K562 (cell line): ENCODE data around the gene MCOLN2. TPM values are rescaled to one million over a fixed set of nuclear protein-coding genes. Genes with fewer than 3 reads are reported as not detected.

Source experiments
- ATAC-seq: fragments of 200-7000 bp; cut with Tn5 transposase; 3 replicates; pipeline ENCODE4 v1.9.1; 2020; ENCODE audit warnings: moderate library complexity
- BruUV-seq: library from RNA; stranded (reverse); fragments of 400-500 nt; replicated peaks from 2 replicates; lab custom pipeline; 2021; lab: Mats Ljungman, UMichigan
- CTCF ChIA-PET: fragments of 300-600 bp; formaldehyde crosslinking; extraction: SDS; loops from one replicate; lab custom pipeline; 2021; ENCODE audit warnings: low intra/inter-chr PET ratio; lab: Yijun Ruan, JAX
- POLR2A ChIA-PET: fragments of 300-600, 350-650 bp; sonication (Branson Sonifier 250); formaldehyde crosslinking; extraction: SDS; loops from one replicate; lab custom pipeline; 2021; ENCODE audit warnings: antibody characterized with exemption, inconsistent platforms; lab: Yijun Ruan, JAX
- DNase-seq, 4 experiments: peaks; one replicate each; pipeline versions ENCODE4 v3.0.0 to v3.0.0-alpha.2; 2011 to 2018; ENCODE audit warnings: low spot score in 3 of 4, mixed read lengths in 3 of 4; ENCODE audit errors: extremely low read depth in 1 of 4
- FAIRE-seq: peaks from 2 replicates; lab custom pipeline; 2011; peaks lifted over from hg19 to GRCh38; lab: Jason Lieb, UNC
- H2AFZ ChIP-seq: 2 replicates; pipeline ENCODE4 v1.6.0; 2011; ENCODE audit warnings: low read depth, low read length, control low read depth, inconsistent platforms
- H3K27ac ChIP-seq: fragments of 200-600 bp; 3 replicates; pipeline ENCODE4 v1.8.0; 2011; ENCODE audit warnings: low read depth, mild to moderate bottlenecking, control low read depth, inconsistent platforms, low read length, moderate library complexity, mixed read lengths; ENCODE audit errors: extremely low read depth
- H3K27me3 ChIP-seq, 2 experiments: fragments of 300-600 bp in 1 of 2; 2 replicates in 1 of 2; 3 replicates in 1 of 2; pipeline versions ENCODE4 v1.6.0 to v1.8.0; 2011; ENCODE audit warnings: inconsistent platforms in 2 of 2, low read length in 2 of 2, mild to moderate bottlenecking in 1 of 2, mixed read lengths in 1 of 2, moderate library complexity in 1 of 2; ENCODE audit not compliant: control insufficient read depth in 2 of 2, insufficient read depth in 2 of 2
- H3K36me3 ChIP-seq: fragments of 300-600 bp; 3 replicates; pipeline ENCODE4 v1.8.0; 2011; ENCODE audit warnings: mild to moderate bottlenecking, low read length, inconsistent platforms; ENCODE audit not compliant: control insufficient read depth, insufficient read depth
- H3K4me1 ChIP-seq, 2 experiments: fragments of 200-600 bp in 1 of 2; replicated peaks in 1 of 2; 2 replicates in 1 of 2; 3 replicates in 1 of 2; pipeline versions ENCODE4 v1.5.1 to v1.8.0; 2011; ENCODE audit warnings: inconsistent platforms in 2 of 2, low read length in 2 of 2, mild to moderate bottlenecking in 1 of 2, mixed read lengths in 1 of 2, moderate library complexity in 1 of 2; ENCODE audit not compliant: control insufficient read depth in 2 of 2, insufficient read depth in 2 of 2
- H3K4me2 ChIP-seq: 2 replicates; pipeline ENCODE4 v1.6.1; 2011; ENCODE audit warnings: low read length, control low read depth, inconsistent platforms, mixed read lengths; ENCODE audit not compliant: insufficient read depth
- H3K4me3 ChIP-seq: fragments of 200-600 bp; sonication (generic), shearing (Covaris generic); 2 replicates; pipeline ENCODE4 v1.5.1; 2016; ENCODE audit warnings: control low read depth, inconsistent platforms
- H3K79me2 ChIP-seq: fragments of 200-600 bp; 3 replicates; pipeline ENCODE4 v1.8.0; 2011; ENCODE audit warnings: low read length, inconsistent platforms; ENCODE audit not compliant: control insufficient read depth, insufficient read depth
- H3K9ac ChIP-seq, 2 experiments: 2 replicates each; pipeline versions ENCODE4 v1.6.0 to v1.6.1; 2011; ENCODE audit warnings: low read depth in 2 of 2, low read length in 2 of 2, control low read depth in 1 of 2, inconsistent platforms in 1 of 2, mild to moderate bottlenecking in 1 of 2, mixed read lengths in 1 of 2; ENCODE audit not compliant: insufficient read depth in 1 of 2
- H3K9me1 ChIP-seq: one replicate; pipeline ENCODE4 v1.6.0; 2011; ENCODE audit warnings: inconsistent platforms, mild to moderate bottlenecking, low read length, moderate library complexity; ENCODE audit not compliant: control insufficient read depth, insufficient read depth
- H3K9me3 ChIP-seq: replicated peaks from 2 replicates; pipeline ENCODE4 v1.5.1; 2011; ENCODE audit warnings: low read depth, low read length, inconsistent platforms; ENCODE audit not compliant: control insufficient read depth, insufficient read depth
- H4K20me1 ChIP-seq: replicated peaks from 2 replicates; pipeline ENCODE4 v1.6.1; 2011; ENCODE audit warnings: low read length, inconsistent platforms, mixed read lengths; ENCODE audit not compliant: control insufficient read depth, insufficient read depth
- ATF6 ChIP-seq: sonication (generic); formaldehyde crosslinking; IDR thresholded peaks from 2 replicates; pipeline ENCODE4 v1.4.0; 2020; ENCODE audit warnings: mild to moderate bottlenecking, missing genetic modification reagents
- CREM ChIP-seq: IDR thresholded peaks from 2 replicates; pipeline ENCODE4 v1.6.1; 2014; ENCODE audit warnings: antibody characterized with exemption, low read depth
- E4F1 ChIP-seq: fragments of 250-450 bp; sonication (Bioruptor Pico); IDR thresholded peaks from 2 replicates; pipeline ENCODE4 v1.5.0; 2021; ENCODE audit warnings: mild to moderate bottlenecking, borderline replicate concordance
- GABPB2 ChIP-seq: fragments of 250-450 bp; sonication (Bioruptor Pico); conservative IDR thresholded peaks from 2 replicates; pipeline ENCODE4 v1.5.1; 2021; ENCODE audit warnings: mild to moderate bottlenecking
- HNRNPK ChIP-seq: fragments of 200-400 bp; formaldehyde crosslinking; IDR thresholded peaks from one replicate; pipeline ENCODE4 v1.6.1; 2018; ENCODE audit warnings: mild to moderate bottlenecking, low read depth, low read length; ENCODE audit not compliant: poor library complexity, severe bottlenecking
- NCOA1 ChIP-seq: fragments of 450-650 bp; IDR thresholded peaks from 2 replicates; pipeline ENCODE4 v1.6.1; 2016; ENCODE audit warnings: low read depth
- NONO ChIP-seq, 2 experiments: fragments of 200-400 bp in 1 of 2; fragments of 450-650 bp in 1 of 2; formaldehyde crosslinking in 1 of 2; IDR thresholded peaks; 2 replicates each; pipeline ENCODE4 v1.6.1; 2017; ENCODE audit warnings: low read depth in 2 of 2, mild to moderate bottlenecking in 2 of 2, moderate library complexity in 2 of 2, low read length in 1 of 2
- RNF2 ChIP-seq: sonication (generic); IDR thresholded peaks from 2 replicates; pipeline ENCODE4 v1.6.1; 2016
- SP2 ChIP-seq: IDR thresholded peaks from 2 replicates; pipeline ENCODE4 v1.6.1; 2011; ENCODE audit warnings: mild to moderate bottlenecking, low read depth, low read length, moderate library complexity; ENCODE audit not compliant: poor library complexity, severe bottlenecking; ENCODE audit errors: extremely low read depth
- SRSF1 ChIP-seq: fragments of 200-400 bp; formaldehyde crosslinking; IDR thresholded peaks from 2 replicates; pipeline ENCODE4 v1.6.1; 2017; ENCODE audit warnings: mild to moderate bottlenecking, low read depth, low read length, moderate library complexity
- ZC3H8 ChIP-seq: fragments of 450-650 bp; IDR thresholded peaks from 2 replicates; pipeline ENCODE4 v1.6.1; 2017
- ZHX1 ChIP-seq: fragments of 150-350 bp; conservative IDR thresholded peaks from 2 replicates; pipeline ENCODE4 v1.6.1; 2014; ENCODE audit warnings: low read length
- ZKSCAN8 ChIP-seq: fragments of 200-800 bp; sonication (Bioruptor generic); IDR thresholded peaks from 2 replicates; pipeline ENCODE4 v1.6.1; 2016; ENCODE audit warnings: missing genetic modification characterization, missing compliant biosample characterization
- ZNF212 ChIP-seq: fragments of 450-650 bp; formaldehyde crosslinking; IDR thresholded peaks from 2 replicates; pipeline ENCODE4 v1.4.0; 2020; ENCODE audit warnings: mild to moderate bottlenecking
- ZNF696 ChIP-seq: fragments of 250-450 bp; sonication (Bioruptor Pico); conservative IDR thresholded peaks from 2 replicates; pipeline ENCODE4 v1.4.0; 2020; ENCODE audit warnings: mild to moderate bottlenecking, moderate library complexity
- ZNF764 ChIP-seq: fragments of 250-450 bp; sonication (Bioruptor Pico); IDR thresholded peaks from 2 replicates; pipeline ENCODE4 v1.4.0; 2020; ENCODE audit warnings: low read depth, mild to moderate bottlenecking, moderate library complexity
- WGBS: fragments of 100-300 bp; shearing (Covaris generic); methylation state at CpG from one replicate; pipeline ENCODE4 v1.1.6; 2016; ENCODE audit warnings: low coverage, mixed read lengths; ENCODE audit not compliant: insufficient coverage; ENCODE audit errors: missing lambda C conversion rate; 5-methylcytosine and 5-hydroxymethylcytosine counted together
- in situ Hi-C: fragments of 300-500 bp; cut with MboI; formaldehyde crosslinking; loops from 4 replicates; pipeline ENCODE4 v1.15.0; 2018; ENCODE audit warnings: inconsistent platforms, mixed read lengths
- intact Hi-C: fragments of 100-400 bp; cut with micrococcal nuclease; formaldehyde crosslinking; loops from 2 replicates; pipeline ENCODE4 v1.14.2; 2022
- polyA plus RNA-seq, 8 experiments: library from polyadenylated mRNA; depleted of rRNA in 4 of 8; stranded (reverse) in 5 of 8; unstranded in 3 of 8; fragments of >200 nt; fragmentation: Nextera tagmentation in 2 of 8; fragmentation: Illumina TruSeq in 1 of 8; extraction: Ambion mirVana in 2 of 8; extraction: Trizol in 1 of 8; gene quantifications; 2 replicates each; pipeline versions ENCODE4 v1.2.1 to v1.2.3, GENCODE V29; 2011 to 2014; ENCODE audit warnings: inconsistent platforms in 1 of 8, missing spikeins in 1 of 8
- total RNA-seq, 7 experiments: library from RNA; depleted of rRNA in 6 of 7; stranded (reverse); fragments of >200 nt in 6 of 7; fragmentation: Illumina TruSeq in 2 of 7; extraction: Trizol in 2 of 7; gene quantifications; 2 replicates each; pipeline versions ENCODE4 v1.2.1 to v1.2.3, GENCODE V29; 2011 to 2021; ENCODE audit warnings: low replicate concordance in 1 of 7

The MCOLN2 gene
- total and polyA plus RNA-seq, 9 of the 15 experiments (the other 6 are each of a cell fraction or from before 2014, with no cell fraction given), result 0.18 TPM; not detected in 8

- no peaks in the 10 kb centered on the region for H3K9me1 ChIP-seq
- DNase-seq, result no peak
- H3K9ac ChIP-seq, result no peak overlapping the region
- no peaks in the 10 kb centered on the region for H3K9me3 ChIP-seq
- WGBS, result 0% methylated on average over 1 of the region's 1 CpG
- no peaks in the 10 kb centered on the region; a peak in 1 of 5 replicates for H3K4me1 ChIP-seq
- ChIA-PET POLR2A (no interaction called here), CTCF (no interaction called here)
- H3K27me3 ChIP-seq, result peaks cover 22 to 30% of the 10 kb centered on the region in 2 experiments; a peak in 4 of 5 replicates
- no peak for ATAC-seq
- intact Hi-C loops, result loop anchor here (5.0 to 10.0 kb wide), 2 partner anchors 150 to 753 kb away; no protein-coding TSS in a partner anchor
- no peak overlapping the region for H3K4me3 ChIP-seq
- no peaks in the 10 kb centered on the region for H4K20me1 ChIP-seq
- H2AFZ ChIP-seq, result no peak overlapping the region
- no peaks in the 10 kb centered on the region for H3K79me2 ChIP-seq
- in situ Hi-C loops, result loop anchor here (25.0 kb wide), 1 partner anchor 1030 kb away; no protein-coding TSS in a partner anchor
- FAIRE-seq, result no peak
- no peaks in the 10 kb centered on the region for H3K36me3 ChIP-seq
- no peak overlapping the region for H3K4me2 ChIP-seq
- no peak overlapping the region for H3K27ac ChIP-seq
- no TSS peak for BruUV-seq
- TF ChIP-seq E4F1 (no peak), SRSF1 (no peak), SP2 (no peak), CREM (no peak), GABPB2 (CRISPR knock-in tag) (no peak), ZKSCAN8 (CRISPR knock-in tag) (no peak), ZC3H8 (no peak), ATF6 (CRISPR knock-in tag) (no peak), ZNF212 (CRISPR knock-in tag) (no peak), NONO (IDR thresholded peaks at IDR 0.05; ENCODE audit: low read depth in 2 of 2, low read length in 1 of 2) (no peak), ZNF764 (CRISPR knock-in tag) (no peak), HNRNPK (no peak), ZHX1 (no peak), ZNF696 (CRISPR knock-in tag) (no peak), NCOA1 (no peak), RNF2 (no peak)
Measured at GRCh38 chr1:84941843-84942242, 55.1 kb downstream of the MCOLN2 start.
